GM12878 (cell line): ENCODE results near the gene TKT. TPM values are rescaled to one million over a fixed set of nuclear protein-coding genes. Genes with fewer than 3 reads are reported as not detected.
A peak's percentile ranks its signal among the peaks of the same experiment; 100 is the strongest.

Experiments used
- ATF2 ChIP-seq: IDR thresholded peaks from 2 replicates; pipeline ENCODE4 v1.6.1; 2012; ENCODE audit warnings: low read length, inconsistent platforms
- BCL3 ChIP-seq: IDR thresholded peaks from 2 replicates; pipeline ENCODE4 v1.6.1; 2011; ENCODE audit warnings: borderline replicate concordance, low read depth, mild to moderate bottlenecking, moderate library complexity, low read length; ENCODE audit not compliant: insufficient read depth, poor library complexity, severe bottlenecking
- BMI1 ChIP-seq: fragments of 450-650 bp; IDR thresholded peaks from 2 replicates; pipeline ENCODE4 v1.6.1; 2016; ENCODE audit warnings: mild to moderate bottlenecking, moderate library complexity, borderline replicate concordance
- CUX1 ChIP-seq: IDR thresholded peaks from 2 replicates; pipeline ENCODE4 v1.6.1; 2012; ENCODE audit warnings: improper control_type of control experiment, low read depth, low read length; ENCODE audit not compliant: insufficient replicate concordance
- EED ChIP-seq: sonication (generic); IDR thresholded peaks from 2 replicates; pipeline ENCODE4 v1.6.1; 2016; ENCODE audit warnings: antibody characterized with exemption, low read depth
- EZH2 ChIP-seq: IDR thresholded peaks from 2 replicates; pipeline ENCODE4 v1.6.1; 2012; ENCODE audit warnings: low read depth, mild to moderate bottlenecking, control low read depth, inconsistent platforms, low read length, borderline replicate concordance; ENCODE audit not compliant: control insufficient read depth
- IRF3 ChIP-seq: fragments of 450-650 bp; IDR thresholded peaks from 2 replicates; pipeline ENCODE4 v1.6.1; 2014; ENCODE audit warnings: mild to moderate bottlenecking
- NR2C1 ChIP-seq: fragments of 450-650 bp; IDR thresholded peaks from 2 replicates; pipeline ENCODE4 v1.6.1; 2017; ENCODE audit warnings: antibody characterized with exemption, mild to moderate bottlenecking, moderate library complexity
- PAX5 ChIP-seq: IDR thresholded peaks from 2 replicates; pipeline ENCODE4 v1.6.1; 2011; ENCODE audit warnings: low read depth, low read length, borderline replicate concordance
- ZBTB33 ChIP-seq: fragments of 450-650 bp; IDR thresholded peaks from 2 replicates; pipeline ENCODE4 v1.6.1; 2017; ENCODE audit warnings: mild to moderate bottlenecking
- ZBTB4 ChIP-seq: fragments of 450-650 bp; formaldehyde crosslinking; IDR thresholded peaks from 2 replicates; pipeline ENCODE4 v1.4.0; 2022; ENCODE audit warnings: mild to moderate bottlenecking, moderate library complexity
- ZNF207 ChIP-seq: fragments of 450-650 bp; IDR thresholded peaks from 2 replicates; pipeline ENCODE4 v1.6.1; 2014; ENCODE audit warnings: antibody characterized with exemption, mild to moderate bottlenecking, borderline replicate concordance
- ZNF217 ChIP-seq: fragments of 450-650 bp; IDR thresholded peaks from 2 replicates; pipeline ENCODE4 v1.6.1; 2017; ENCODE audit warnings: antibody characterized with exemption, mild to moderate bottlenecking
- polyA plus RNA-seq, 11 experiments: library from polyadenylated mRNA; depleted of rRNA in 4 of 11; unstranded in 6 of 11; stranded (reverse) in 5 of 11; fragments of >200 nt; fragmentation: Nextera tagmentation in 4 of 11; fragmentation: Illumina TruSeq in 1 of 11; extraction: Ambion mirVana in 4 of 11; extraction: Trizol in 1 of 11; gene quantifications; 1 replicate in 1 of 11; 2 replicates in 10 of 11; pipeline versions ENCODE4 v1.2.1 to v1.2.3, GENCODE V29; 2011 to 2016; ENCODE audit warnings: inconsistent platforms in 2 of 11, missing spikeins in 2 of 11, low read depth in 1 of 11
- total RNA-seq, 4 experiments: library from RNA; depleted of rRNA in 3 of 4; stranded (reverse); fragments of >200 nt in 3 of 4; fragmentation: Illumina TruSeq in 1 of 4; extraction: Trizol in 1 of 4; gene quantifications; 2 replicates each; pipeline versions ENCODE4 v1.2.1 to v1.2.3, GENCODE V29; 2013 to 2021

The TKT gene
- total and polyA plus RNA-seq, 10 of the 15 experiments (the other 5 are each of a cell fraction or from before 2014, with no cell fraction given), result 56.4 to 385 (median 143) TPM

- no peak for TF ChIP-seq ZBTB4 (CRISPR knock-in tag)
- TF ChIP-seq BCL3, result no peak
- no peak for TF ChIP-seq IRF3
- no peak for TF ChIP-seq ZNF207
- no peak for TF ChIP-seq ATF2
- TF ChIP-seq ZNF217, result peak; percentile 95
- TF ChIP-seq EED, result no peak
- TF ChIP-seq PAX5, result no peak
- no peak for TF ChIP-seq BMI1
- no peak for TF ChIP-seq EZH2
- no peak for TF ChIP-seq ZBTB33
- TF ChIP-seq CUX1, result no peak
- TF ChIP-seq NR2C1, result no peak
Measured at GRCh38 chr3:53255775-53256703, at the start of gene TKT (continued).
